DOHH2 (cell line): ENCODE data around the gene MAFB.

Experiments
- H3F3A ChIP-seq: fragments of 200-600 bp; sonication (generic), shearing (Covaris generic); 2 replicates; pipeline ENCODE4 v1.6.0; 2016; ENCODE audit warnings: antibody characterized with exemption, mild to moderate bottlenecking; ENCODE audit not compliant: control insufficient read depth, insufficient read depth
- H3K27ac ChIP-seq: fragments of 200-600 bp; sonication (generic); 2 replicates; pipeline ENCODE4 v1.5.1; 2014; ENCODE audit warnings: low read depth, mild to moderate bottlenecking, low read length, moderate library complexity
- H3K27me3 ChIP-seq: fragments of 200-600 bp; sonication (generic); 2 replicates; pipeline ENCODE4 v1.6.1; 2014; ENCODE audit warnings: mild to moderate bottlenecking, low read length, mixed read lengths; ENCODE audit not compliant: control insufficient read depth
- H3K36me3 ChIP-seq: fragments of 200-600 bp; sonication (generic); 2 replicates; pipeline ENCODE4 v1.6.1; 2014; ENCODE audit warnings: mild to moderate bottlenecking, low read length, moderate library complexity, mixed read lengths; ENCODE audit not compliant: control insufficient read depth
- H3K4me1 ChIP-seq: fragments of 200-600 bp; sonication (generic); 2 replicates; pipeline ENCODE4 v1.6.1; 2014; ENCODE audit warnings: mild to moderate bottlenecking, low read length, mixed read lengths; ENCODE audit not compliant: control insufficient read depth
- H3K4me2 ChIP-seq: fragments of 200-600 bp; sonication (generic); 2 replicates; pipeline ENCODE4 v1.6.0; 2014; ENCODE audit warnings: mild to moderate bottlenecking, low read length, moderate library complexity
- H3K4me3 ChIP-seq: fragments of 200-600 bp; sonication (generic); 2 replicates; pipeline ENCODE4 v1.5.1; 2014; ENCODE audit warnings: mild to moderate bottlenecking, low read length, mixed read lengths
- H3K79me2 ChIP-seq: fragments of 200-600 bp; sonication (generic); 2 replicates; pipeline ENCODE4 v1.6.1; 2014; ENCODE audit warnings: mild to moderate bottlenecking, low read length, mixed read lengths; ENCODE audit not compliant: control insufficient read depth
- H3K9me2 ChIP-seq: fragments of 200-600 bp; sonication (generic); replicated peaks from 2 replicates; pipeline ENCODE4 v1.6.1; 2014; ENCODE audit warnings: mild to moderate bottlenecking, low read length, mixed read lengths; ENCODE audit not compliant: control insufficient read depth
- H3K9me3 ChIP-seq: fragments of 200-600 bp; sonication (generic); 2 replicates; pipeline ENCODE4 v1.6.1; 2014; ENCODE audit warnings: antibody characterized with exemption, low read length, mixed read lengths; ENCODE audit not compliant: control insufficient read depth, insufficient read depth
- H4K20me1 ChIP-seq: fragments of 200-600 bp; sonication (generic); 2 replicates; pipeline ENCODE4 v1.6.0; 2014; ENCODE audit warnings: low read depth, mild to moderate bottlenecking, antibody characterized with exemption, low read length, moderate library complexity; ENCODE audit not compliant: control insufficient read depth, insufficient read depth
- CTCF ChIP-seq: fragments of 200-600 bp; sonication (generic); IDR thresholded peaks from one replicate; pipeline ENCODE4 v1.5.1; 2014; ENCODE audit warnings: antibody characterized with exemption, mild to moderate bottlenecking, low read depth, low read length; ENCODE audit not compliant: poor library complexity, severe bottlenecking
- EZH2phosphoT487 ChIP-seq: fragments of 200-600 bp; sonication (generic); IDR thresholded peaks from 2 replicates; pipeline ENCODE4 v1.6.1; 2017; ENCODE audit warnings: borderline replicate concordance, mild to moderate bottlenecking, antibody characterized with exemption, low read length, moderate library complexity, mixed read lengths

Gene MAFB

DNA sequence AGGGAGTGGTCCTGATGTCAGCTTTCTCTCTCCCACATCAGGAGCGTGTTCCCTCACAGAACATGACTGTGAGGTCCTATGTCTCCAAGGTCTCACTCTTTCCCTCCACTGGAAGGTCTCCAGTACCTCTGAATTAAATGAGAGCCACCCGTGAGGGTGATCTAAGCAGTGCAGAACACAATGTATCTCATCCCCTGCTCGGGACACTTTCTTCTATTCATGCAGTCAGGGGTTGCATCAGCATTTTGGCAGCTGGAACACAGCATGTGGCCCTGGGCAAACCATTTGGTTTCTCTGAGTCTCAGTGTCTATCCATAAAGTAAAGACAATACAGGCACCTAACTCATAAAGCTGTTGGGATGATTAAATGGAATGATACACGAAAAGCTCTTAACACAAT is 34.2 kb downstream of the MAFB start:
- H3K4me2 ChIP-seq, result no peak overlapping the region
- H4K20me1 ChIP-seq, result no peaks in the 10 kb centered on the region
- no peak overlapping the region for H3K4me3 ChIP-seq
- no peaks in the 10 kb centered on the region for H3F3A ChIP-seq
- TF ChIP-seq CTCF (no peak), EZH2phosphoT487 (no peak)
- no peak overlapping the region for H3K27ac ChIP-seq
- peaks cover 13% of the 10 kb centered on the region for H3K27me3 ChIP-seq
- H3K36me3 ChIP-seq, result no peaks in the 10 kb centered on the region
- no peaks in the 10 kb centered on the region for H3K9me3 ChIP-seq
- no peaks in the 10 kb centered on the region for H3K79me2 ChIP-seq
- H3K4me1 ChIP-seq, result no peaks in the 10 kb centered on the region
- H3K9me2 ChIP-seq, result no peaks in the 10 kb centered on the region

GRCh38 chr20:40652441-40652987 is 36.5 kb downstream of the MAFB start:
- Histone ChIP-seq H4K20me1 (no peaks in the 10 kb centered on the region), H3K4me2 (no peak overlapping the region), H3F3A (no peaks in the 10 kb centered on the region), H3K4me1 (no peaks in the 10 kb centered on the region), H3K27me3 (peaks cover 17% of the 10 kb centered on the region), H3K9me3 (no peaks in the 10 kb centered on the region), H3K9me2 (no peaks in the 10 kb centered on the region), H3K4me3 (no peak overlapping the region), H3K79me2 (no peaks in the 10 kb centered on the region), H3K36me3 (no peaks in the 10 kb centered on the region), H3K27ac (no peak overlapping the region)
- TF ChIP-seq EZH2phosphoT487, result no peak
- TF ChIP-seq CTCF, result no peak

DNA sequence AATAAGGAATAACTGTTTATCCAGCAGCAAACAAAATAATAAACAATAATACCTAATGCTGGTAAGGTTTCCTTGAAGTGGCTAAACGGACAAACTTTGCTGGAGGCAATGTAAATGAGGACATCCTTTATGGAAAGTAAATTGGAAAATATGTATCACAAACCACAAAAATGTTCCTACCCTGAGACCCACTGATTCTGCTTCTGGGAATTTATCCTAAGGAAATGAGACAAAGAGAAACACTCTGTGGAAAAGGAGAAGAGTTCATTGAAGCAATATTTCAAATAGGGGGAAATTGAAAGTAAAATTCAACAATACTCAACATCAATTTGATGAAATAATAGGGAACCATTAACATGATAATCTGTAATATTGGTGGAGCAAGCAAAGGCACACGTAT is 37.9 kb downstream of the MAFB start:
- no peak overlapping the region for H3K4me2 ChIP-seq
- H3K9me3 ChIP-seq, result no peaks in the 10 kb centered on the region
- TF ChIP-seq EZH2phosphoT487, result no peak
- H3K9me2 ChIP-seq, result no peaks in the 10 kb centered on the region
- H3K4me3 ChIP-seq, result no peak overlapping the region
- H4K20me1 ChIP-seq, result no peaks in the 10 kb centered on the region
- H3K27ac ChIP-seq, result no peak overlapping the region
- H3K36me3 ChIP-seq, result no peaks in the 10 kb centered on the region
- peaks cover 17% of the 10 kb centered on the region for H3K27me3 ChIP-seq
- no peaks in the 10 kb centered on the region for H3K79me2 ChIP-seq
- H3K4me1 ChIP-seq, result no peaks in the 10 kb centered on the region
- no peaks in the 10 kb centered on the region for H3F3A ChIP-seq

DNA sequence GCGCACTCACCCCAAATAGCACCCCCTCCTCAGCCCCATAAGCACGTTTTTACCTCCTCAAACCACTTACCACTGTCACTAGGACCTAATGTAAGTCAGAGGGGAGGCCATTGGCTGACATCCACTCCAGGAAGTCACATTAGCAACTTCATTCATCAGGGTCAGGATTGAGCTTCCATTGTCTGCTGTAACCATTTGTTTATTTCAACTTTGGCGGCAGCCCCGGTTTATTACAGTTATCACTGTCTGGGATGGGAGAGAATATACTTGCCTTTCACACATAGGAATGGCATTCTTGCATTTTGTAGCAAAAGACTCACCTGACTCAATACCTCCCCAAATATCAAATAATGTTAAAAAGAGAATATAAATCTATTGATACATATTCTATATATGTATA is 38.3 kb downstream of the MAFB start:
- H3K36me3 ChIP-seq, result no peaks in the 10 kb centered on the region
- no peaks in the 10 kb centered on the region for H3K9me3 ChIP-seq
- H3K9me2 ChIP-seq, result no peaks in the 10 kb centered on the region
- no peak overlapping the region for H3K27ac ChIP-seq
- no peaks in the 10 kb centered on the region for H3K79me2 ChIP-seq
- H3K27me3 ChIP-seq, result peaks cover 17% of the 10 kb centered on the region
- no peak overlapping the region for H3K4me2 ChIP-seq
- H3K4me3 ChIP-seq, result no peak overlapping the region
- no peaks in the 10 kb centered on the region for H3K4me1 ChIP-seq
- H4K20me1 ChIP-seq, result no peaks in the 10 kb centered on the region
- H3F3A ChIP-seq, result no peaks in the 10 kb centered on the region
- no peak for TF ChIP-seq EZH2phosphoT487
